SHP77 treated with DMSO at 0.1 percent for 48 hours (cell line): ENCODE measurements around the gene CAMK2B.
A peak's percentile ranks its signal among the peaks of the same experiment; 100 is the strongest.

Experiments used
- DNase-seq: peaks from one replicate; lab custom pipeline; 2025; lab: John Stamatoyannopoulos, UW

Gene CAMK2B

DNA sequence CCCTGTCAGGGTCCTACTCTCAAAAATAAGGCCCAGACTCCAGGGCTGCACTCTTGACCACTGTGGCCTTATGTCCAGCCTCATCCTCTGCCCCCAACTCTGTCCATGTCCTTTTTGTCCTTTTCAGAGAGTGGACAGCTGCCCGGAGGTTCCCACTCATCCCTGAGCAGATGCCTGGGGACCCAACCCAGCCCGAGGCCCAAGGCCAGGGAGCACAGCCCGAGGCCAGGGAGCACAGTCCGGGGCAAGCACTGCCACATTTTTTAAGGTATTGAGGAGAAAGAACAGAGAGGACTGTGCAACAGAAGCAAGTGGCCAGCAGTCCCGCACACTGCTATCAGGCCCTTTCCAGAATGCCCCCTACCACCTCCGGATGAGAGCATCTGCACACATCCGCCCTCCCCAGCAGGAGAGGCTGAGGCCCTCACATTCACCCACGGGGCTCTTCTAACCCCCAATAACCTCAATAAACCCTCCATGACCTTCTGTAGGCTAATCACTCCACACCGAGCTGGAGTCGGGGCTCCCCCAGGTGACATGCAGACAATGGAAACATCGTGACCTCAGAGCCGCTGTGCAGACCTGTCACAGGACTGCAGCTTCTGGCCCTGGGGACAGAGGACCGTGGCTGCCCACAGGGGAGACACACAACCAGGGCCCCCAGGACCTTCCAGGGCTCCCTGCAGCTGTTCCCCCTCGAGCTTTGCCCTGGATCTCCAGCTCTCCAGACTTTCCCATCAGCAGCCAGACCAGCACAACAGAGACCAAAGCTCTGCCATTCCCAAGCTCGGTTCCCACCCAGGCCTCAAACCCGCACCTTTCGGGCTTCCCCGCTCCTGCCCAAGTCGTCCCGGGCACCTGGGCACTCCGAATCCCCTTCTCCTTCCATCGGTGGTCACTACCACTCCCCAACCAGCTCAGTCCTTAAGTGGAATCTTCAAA lies 51.4 kb downstream of the CAMK2B start:
- no peak for DNase-seq

DNA sequence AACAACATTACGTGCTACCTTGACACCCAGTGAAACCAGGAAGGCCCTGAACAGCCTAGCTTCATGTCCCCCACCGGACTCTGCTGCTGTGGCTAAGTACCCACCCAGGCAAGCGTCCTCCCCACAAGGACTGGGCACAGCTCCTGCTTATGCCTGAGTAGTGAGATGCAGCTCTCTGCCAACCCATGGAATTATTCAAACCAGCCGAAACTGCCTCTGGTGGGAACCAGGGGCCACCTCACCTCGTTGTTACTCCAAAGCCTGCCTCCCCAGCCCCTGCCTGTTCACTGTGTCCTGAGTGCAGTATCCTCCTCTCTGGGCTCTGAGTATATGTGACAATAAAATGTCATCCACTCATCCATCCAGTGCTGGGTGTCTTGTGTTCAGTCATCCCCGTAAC lies 52.4 kb downstream of the CAMK2B start:
- no peak for DNase-seq

DNA sequence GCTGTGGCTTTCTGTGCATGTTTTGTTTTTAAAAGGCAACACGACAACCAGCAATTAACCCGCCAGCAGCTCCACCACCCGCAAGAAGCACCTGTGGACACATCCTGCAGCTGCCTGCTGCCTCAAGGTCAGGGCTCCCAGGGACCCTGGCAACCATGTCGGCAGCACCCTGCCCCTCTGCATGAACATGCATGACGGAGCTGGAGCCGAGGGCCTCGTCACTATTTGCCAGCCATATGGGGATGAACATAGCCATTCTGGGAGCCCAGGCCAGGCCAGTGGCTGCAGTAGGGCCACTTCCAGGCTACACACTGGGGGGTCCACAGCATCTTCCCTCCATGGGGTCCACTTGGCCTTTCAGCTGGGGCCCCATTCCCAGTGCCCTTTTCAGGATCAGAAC lies 52.9 kb downstream of the CAMK2B start:
- DNase-seq = no peak

- no peak for DNase-seq
Measured at GRCh38 chr7:44269943-44270493, 55.4 kb downstream of the CAMK2B start.

- no peak for DNase-seq
Measured at GRCh38 chr7:44269417-44269816, 56.0 kb downstream of the CAMK2B start.

DNA sequence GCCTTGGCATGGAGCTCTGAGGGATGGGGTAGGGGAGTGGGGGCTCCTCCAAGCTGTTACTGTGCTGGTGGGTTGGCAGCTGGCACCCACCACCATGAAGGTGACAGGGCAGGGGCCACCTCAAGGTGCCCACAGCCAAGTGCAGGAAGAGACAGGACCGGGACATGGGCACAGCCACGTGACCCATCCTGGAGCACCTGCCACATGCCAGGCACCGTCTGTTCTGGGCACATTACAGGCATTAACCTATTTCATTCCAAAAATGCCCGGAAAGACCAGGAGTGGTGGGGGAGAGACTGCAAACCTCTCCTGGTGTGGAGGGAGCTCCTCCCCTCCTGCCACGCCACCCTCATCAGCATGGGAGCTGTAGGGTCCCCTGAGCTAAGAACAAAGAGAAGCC lies 56.7 kb downstream of the CAMK2B start:
- DNase-seq = no peak

DNA sequence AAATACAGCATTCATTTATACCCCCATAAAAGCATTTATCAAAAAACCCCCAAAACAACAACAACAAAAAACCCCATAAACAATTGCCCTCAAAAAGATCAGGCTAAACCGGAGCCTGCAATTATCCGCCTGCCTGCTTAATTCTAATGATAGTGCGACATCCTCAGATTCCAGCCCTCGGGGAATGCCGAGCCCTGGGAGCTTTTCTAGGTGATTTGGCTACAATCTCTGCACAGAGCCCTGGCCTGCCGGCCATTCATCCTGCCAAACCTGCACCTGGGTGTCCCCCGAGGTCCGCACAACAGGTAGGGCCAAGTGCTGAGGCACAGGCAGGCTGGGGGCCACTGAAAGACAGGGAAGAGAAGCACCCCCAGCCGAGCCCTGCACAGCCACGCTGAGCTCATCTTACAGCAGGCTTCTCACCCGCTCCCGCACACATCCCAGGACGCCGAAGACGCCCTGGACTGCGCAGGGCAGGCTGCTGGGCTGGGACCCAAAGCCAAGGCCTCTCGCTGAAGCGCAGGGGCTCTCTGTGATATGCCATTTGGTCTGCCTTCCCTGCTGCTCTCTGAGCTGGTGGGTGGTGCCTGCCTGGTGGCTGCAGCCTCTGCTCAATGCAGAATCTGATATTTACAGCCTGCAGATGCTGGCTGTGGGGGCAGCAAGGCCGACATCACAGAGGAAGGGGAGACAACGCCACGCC lies 57.5 kb downstream of the CAMK2B start:
- DNase-seq = no peak

- DNase-seq = no peak
Measured at GRCh38 chr7:44267178-44267577, 58.2 kb downstream of the CAMK2B start.

- no peak for DNase-seq
Measured at GRCh38 chr7:44266526-44266925, 58.9 kb downstream of the CAMK2B start.

GRCh38 chr7:44265728-44266127 lies 59.7 kb downstream of the CAMK2B start:
- peak; percentile 9 for DNase-seq

DNA sequence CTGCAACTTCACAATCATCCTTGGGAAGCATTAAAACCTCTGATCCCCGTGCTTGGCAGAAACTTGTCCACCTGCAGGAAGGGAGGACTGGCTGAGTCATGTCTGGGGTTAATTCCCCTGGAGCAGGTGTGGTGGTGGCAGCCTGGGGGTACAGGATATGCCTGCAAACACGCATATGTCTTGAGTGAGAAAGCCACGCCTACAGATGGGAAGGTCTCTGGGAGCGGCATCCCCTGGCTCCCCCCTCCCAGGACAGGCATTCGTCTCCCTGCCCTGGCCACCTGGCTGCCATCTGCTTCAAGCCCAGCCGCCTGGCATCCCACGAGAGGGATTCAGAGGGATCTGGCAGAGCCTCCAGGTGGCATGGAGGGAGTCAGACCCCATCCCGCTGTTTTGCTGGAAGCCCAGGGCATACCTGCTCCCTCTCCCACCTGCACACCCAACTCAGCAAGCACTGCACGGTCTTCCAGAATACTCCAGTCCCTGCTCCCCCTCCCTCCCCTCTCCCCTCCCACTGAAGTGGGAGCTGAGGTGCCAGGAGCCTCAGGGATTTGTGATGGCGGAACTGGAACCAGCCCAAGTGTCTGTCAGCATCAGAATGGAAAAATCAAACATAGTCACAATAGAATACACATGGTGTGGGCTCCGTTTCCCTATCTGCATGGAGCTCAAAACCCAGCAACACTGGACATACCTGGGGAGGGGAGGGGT lies 61.0 kb downstream of the CAMK2B start:
- DNase-seq = peak; percentile 73

GRCh38 chr7:44263326-44264082 lies 61.9 kb downstream of the CAMK2B start:
- no peak for DNase-seq

DNA sequence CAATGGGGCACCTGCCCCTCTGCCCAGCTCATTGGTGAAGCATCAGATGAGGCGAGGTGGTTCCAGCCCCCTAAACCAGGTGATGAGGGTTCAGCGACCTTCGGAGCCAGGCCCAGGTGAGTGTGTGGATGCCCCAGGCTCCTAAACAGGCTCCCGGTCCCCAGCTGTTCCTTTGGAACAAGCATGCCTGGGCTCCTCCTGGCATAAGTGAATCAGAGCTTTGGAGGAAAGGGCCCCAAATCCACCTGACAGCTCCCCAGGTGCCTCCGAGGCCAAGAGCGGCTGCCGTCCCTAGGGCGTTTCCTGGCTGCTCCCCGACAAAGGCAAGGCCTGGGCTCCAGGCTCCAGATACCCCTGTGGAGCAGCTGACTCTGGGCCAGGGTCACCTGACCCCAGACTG lies 63.4 kb downstream of the CAMK2B start:
- no peak for DNase-seq

DNA sequence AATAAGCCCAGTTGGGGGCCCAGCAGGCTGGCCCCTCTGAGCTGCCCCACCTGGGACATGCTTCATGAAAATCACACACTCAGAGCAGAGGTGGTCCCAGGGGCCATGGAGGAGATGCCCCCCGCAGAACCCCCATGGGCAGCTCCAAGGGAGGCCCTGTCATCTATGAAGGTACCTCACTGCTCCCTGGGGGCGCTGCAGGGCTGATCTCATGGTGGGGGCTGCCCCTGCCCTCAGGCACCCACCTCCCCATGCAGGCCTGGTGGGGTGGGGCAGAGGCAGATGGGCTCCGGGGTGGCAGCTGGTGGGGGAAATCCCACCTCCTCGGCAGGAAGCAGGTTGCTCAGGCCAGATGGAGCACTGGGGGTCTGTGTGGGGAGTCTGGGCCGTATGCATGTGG lies 64.2 kb downstream of the CAMK2B start:
- DNase-seq = no peak

DNA sequence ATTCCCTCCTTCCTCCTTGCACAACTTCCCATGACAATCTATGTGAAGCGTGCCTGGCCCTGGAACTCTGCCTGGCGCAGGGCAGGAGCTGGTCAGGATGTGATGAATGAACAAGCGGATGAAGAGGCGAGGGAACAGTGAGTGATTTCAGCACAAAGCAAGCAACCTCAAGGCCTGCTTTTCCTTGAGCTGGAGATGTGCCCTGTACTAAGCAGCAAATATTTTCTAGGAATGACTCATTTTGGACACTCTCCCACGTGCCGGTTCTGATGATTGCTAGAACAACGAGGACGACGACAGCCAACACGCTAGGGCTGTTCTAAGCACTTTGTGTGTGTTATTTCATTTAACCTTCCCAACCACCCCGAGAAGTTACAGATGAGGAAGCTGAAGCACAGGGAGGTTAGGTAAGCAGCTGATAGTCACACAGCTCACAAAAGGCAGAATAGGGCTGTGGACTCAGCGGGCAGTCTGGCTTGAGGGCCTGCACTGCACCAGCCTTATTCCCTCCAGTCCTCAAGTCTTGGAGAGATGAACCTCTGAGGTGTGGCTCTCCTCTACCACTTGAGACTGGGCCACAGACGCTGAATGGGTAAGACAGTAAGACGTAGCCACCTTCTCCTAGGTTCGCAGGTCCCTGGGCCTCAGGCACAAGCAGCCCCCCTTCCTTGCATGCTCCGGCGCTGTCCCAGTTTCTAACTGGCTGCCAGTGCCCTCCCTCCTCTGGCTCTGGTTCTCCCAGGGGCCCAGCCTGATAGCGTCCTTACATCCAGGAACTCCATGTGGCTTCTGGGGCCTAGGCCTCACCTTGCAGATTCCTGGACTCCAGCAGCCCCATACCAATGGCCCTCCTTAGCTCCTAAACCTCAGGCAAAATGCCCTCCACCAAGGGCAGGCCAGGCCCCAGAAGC lies 65.6 kb downstream of the CAMK2B start:
- DNase-seq = no peak

DNA sequence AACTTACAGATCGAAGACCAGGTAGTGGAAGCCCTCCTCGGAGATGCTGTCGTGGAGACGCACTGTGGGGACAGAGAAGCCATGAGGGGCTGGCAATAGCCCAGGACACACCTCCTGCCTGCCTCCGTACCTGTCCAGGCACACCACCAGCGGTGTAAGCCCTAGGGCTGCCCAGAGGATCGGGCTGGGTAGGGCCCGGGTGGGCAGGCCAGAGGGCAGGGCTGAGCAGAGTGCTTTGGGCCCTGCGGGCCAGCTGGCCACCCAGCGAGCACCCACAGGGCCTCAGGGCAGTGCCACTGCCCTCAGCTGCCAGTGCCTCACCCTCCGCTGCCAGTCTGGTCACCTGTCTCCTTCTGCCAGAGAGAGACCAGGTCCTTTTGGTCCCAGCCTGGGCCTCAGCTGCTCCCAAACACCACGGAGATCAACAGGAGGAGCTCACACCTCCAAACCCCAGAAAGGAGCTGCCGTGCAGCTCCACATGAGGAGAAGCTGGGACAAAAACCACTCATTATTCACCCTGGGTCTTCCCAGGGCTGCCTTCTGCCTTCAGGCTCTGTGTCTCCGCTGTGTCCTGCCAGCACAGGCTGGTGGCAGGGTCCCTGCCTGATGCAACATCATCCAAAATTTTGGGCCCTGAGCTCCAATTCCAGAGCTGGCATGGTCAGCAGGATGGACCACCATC lies 66.4 kb downstream of the CAMK2B start:
- no peak for DNase-seq

DNA sequence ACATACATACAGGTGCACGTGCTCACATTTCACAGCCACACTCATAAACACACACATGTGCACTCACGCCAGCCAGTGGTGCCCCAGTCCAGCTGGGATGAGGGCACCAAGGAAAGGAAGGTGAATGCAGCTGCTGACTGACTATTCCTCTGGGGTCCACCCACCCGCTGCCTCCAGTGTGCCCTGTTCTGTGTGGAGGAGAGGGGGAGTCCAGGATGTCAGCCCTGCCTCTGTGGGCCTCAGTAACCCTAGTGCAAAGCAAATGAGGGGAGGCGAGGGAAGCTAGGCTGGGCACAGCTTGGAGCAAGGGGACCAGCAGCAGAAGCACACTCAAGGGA lies 67.0 kb downstream of the CAMK2B start:
- no peak for DNase-seq

DNA sequence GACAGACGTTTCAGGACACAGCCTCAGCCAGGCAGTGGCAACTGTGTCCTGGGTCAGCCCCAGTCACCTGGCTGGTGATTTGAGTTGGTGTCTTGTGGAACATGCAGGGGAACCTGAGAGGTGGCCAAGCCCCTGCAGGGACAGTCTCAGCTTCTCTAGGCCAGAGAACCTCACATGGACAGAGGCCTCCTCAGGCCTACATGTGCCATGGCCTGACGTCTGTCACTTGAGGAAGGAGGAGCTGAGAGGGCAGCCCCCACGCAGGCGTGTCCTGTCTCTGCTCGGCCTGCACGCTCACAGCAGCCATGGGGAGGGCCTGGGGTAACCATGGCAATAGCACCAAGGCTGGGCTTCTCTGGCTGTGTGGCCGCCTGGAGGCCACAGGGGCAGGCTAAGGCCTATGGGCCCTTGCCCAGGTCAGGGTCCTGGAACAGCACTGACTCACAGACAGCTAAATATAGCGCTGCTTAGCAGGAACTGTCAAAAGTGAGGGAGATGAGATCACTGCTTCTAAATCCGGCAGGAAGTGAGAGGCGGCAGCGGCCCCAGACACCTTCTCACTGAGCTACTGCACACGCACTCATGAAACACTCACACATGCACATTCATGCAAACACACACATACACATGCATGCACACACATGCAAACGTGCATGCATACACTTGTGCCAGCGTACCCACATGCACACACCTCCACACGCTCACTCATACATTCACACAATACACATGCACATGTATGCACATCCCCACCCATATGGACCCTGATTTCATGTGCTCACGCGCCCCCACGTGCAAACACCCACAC lies 67.6 kb downstream of the CAMK2B start:
- DNase-seq = peak; percentile 65

DNA sequence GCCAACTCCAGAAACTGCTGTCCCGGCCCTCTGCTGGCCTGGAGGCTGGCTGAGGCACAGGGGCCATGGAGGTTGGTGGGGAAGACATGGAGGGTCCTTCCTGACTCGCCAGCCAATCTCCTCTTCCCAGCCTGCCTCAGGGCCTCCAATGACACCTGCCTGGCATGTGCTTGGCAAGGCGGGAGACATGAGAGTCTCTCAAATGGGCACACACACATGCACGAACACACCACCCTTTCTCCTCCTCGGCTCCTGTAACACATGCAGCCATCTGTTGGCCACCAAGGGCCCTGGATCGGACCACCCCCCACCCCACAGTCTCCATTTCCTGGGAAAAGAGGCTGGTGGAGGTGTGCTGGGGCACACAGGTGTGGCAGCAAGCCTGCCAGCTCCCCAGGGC lies 68.2 kb downstream of the CAMK2B start:
- DNase-seq = no peak
